ENCODE results near the gene ASF1B.
A peak's percentile ranks its signal among the peaks of the same experiment; 100 is the strongest.
"Not testable (repeated sequence)": the region's sequence is repeated elsewhere in the genome, so short reads cannot be mapped to it uniquely, and the experiment has no call there.

Gene ASF1B

DNA sequence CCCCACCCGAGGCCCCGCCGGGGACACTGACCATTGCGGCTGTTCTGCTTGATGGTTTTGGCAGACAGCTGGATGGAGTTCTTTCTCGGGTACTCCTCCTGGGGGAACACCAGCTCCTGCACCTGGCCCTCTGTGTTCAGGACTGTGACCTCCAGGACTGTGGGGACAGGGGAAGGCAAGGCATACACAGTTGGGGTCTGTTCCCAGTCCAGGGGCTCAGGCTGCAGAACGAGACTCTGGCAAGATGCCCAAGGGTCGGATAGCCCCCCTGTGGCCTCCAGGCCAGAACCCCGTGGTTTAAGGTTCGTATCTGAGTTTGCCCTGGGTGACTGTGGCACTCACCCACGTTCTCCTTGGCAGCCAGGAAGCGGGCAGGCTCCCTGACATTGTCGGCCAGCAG lies 22.7 kb upstream of the ASF1B start:
- no peak for DNase-seq

DNA sequence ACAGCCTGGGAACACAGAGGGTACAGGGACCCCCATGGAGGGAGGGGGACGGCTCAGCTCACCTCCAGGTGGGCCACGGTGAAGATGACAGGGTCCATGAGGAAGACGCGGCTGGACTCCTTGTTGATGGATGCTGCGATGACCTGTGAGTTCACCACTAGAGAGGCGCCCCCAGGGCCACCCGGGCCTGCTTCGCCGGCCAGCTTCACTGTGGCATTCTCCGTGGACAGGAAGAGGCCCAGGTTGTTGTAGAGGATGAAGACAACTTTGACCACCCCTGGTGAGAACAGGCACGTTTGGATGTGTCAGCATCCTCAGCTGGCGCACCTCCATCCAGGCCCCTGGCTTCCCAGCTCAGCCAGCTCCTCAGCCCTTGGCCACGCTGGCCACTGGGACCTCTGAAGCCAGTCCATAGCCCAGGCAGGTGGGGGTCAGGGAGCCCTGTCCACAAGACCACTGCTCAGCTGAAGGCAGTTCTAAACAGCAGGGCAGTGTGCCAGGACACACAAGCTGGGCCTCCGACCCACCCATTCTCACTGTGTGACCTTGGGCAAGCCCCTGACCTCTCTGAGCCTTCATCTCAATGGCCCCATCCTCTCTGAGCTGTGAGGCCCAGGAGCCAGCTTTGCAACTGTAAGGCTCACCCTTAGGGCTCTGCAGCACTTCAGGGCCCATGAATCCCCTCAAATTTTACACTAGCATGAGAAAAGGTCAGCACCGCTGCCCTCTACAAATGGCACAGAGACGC lies 22.1 kb upstream of the ASF1B start:
- no peak for DNase-seq

DNA sequence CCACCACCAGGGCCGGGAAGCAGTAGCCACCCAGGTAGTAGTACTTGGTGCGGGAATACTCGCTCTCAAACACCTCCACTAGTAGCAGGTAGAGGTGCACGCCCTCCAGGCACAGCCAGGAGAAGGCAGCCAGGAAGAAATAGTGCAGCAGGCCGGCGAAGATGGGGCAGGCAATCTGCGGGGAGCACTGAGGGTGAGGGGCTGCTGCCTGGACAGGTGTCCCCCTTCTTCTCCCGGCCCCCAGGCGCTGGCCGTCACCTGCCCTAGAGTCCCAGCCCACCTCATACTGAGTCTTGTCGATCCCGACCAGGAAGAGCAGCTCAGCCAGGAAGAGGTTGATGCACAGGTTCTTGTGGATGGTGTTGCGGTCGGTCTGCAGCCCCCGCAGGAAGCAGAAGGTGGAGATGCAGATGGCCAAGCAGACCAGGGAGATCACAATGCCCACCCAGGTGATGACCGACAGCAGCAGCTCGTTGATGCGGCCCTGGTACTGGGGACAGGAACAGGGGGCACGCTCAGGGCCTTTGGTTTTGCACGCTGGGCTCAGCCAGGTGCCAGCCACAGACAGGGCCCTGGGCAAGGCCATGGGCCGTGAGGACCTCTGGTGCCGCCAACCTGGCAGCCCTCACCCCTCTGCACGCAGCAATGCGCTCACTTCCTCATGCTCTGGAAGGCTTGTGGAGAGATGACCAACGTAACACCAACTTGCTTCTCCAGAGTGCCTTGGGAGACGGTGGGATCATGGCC lies 20.8 kb upstream of the ASF1B start:
- no peak for DNase-seq

DNA sequence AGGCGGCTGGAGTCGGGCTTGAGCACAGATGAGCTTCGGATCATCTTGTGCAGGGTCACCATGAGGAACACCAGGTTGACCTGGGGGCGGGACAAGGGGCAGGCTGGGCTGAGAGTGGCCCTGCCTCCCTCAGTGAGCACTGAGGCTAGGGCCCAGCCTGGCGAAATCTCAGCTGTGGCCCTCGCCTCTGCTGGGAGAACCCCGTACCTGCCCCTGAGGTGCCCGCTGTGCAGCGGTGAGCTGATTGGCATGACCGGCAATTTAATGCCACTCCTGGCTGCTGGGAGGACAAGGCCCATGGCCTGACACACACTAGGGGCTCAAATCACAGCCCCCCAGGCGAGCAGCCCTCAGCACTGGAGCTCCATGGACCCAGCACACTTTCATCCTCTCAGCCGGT lies 19.7 kb upstream of the ASF1B start:
- DNase-seq = no peak

DNA sequence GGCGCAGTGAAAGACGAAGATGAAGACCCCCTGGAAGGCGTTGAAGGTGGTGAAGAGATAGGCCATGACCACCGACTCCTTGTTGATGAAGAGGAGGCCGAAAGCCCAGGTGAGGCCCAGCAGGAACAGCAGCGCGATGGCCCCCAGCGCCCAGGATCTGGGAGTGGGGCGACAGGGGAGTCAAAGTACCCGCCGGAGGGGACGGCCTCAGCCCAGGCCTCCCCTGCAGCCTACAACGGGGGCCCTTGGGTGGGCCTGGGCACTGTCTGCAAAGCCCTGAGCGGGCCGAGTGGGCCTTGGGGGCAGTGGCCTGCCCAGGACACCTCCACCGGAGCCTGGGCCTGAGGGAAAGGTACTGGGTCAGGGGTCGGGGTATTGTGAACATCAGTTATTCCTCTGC lies 19.0 kb upstream of the ASF1B start:
- no peak for DNase-seq

DNA sequence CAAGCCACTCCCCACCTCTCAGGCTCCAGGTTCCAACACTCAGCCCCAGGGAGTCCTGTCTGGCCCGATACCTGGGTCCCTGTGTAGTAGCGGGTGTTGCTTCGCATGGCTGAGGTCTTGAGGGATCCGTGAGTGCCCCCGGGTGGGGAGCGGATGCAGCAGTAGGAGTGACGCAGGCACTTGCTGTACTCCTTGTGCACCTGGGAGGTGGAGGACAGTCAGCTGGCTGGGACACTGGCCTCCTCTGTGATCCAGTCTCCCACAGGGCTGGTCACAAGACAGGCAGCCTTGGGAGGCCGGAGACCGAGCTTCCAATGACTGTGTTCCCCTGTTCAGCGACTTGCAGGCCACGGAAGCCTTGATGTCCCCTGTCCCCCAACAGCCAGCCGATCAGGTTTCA lies 16.3 kb upstream of the ASF1B start:
- DNase-seq = no peak

DNA sequence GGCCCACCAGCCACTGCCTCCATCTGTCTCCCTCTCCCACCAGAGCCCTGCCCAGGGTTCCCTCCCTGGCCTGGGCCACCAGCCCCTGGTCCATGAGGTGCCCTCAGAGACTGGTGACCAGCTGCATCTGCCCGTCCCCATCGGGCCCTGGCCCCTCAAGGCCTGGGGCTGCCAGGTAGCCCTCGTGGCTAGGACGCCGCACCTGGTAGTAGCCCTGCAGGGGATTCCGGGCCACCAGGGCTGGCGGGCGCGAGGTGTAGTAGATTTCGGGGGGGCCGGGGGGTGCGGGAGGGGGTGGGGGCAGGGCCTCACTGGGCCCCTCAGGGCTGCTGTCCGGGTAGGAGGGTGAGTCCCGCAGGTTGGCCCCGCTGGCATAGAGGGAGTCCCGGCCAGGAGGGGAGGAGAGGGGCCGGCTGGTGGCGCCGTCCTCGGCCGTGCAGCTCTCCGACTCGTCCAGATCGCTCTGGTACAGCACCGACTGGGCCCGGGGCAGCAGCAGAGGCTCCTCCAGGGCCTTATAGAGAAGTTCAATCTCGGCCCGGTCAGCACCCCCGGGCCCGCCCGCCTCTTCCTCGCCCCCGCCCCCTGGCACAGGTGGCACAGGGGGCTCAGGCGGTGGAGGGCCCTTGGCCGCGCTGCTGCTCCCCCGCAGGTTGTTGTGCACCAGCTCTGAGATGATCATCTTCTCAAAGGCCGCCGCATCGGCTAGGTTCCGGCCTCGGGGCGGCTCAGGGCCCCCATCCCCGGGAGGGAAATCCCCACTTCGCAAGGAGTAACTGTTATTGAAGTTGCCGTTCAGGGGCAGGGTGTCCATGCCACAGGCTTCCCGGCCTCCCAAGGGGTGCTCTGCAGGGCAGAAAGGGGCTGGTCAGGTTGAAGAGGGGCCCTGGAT lies 14.6 kb upstream of the ASF1B start:
- DNase-seq = no peak

DNA sequence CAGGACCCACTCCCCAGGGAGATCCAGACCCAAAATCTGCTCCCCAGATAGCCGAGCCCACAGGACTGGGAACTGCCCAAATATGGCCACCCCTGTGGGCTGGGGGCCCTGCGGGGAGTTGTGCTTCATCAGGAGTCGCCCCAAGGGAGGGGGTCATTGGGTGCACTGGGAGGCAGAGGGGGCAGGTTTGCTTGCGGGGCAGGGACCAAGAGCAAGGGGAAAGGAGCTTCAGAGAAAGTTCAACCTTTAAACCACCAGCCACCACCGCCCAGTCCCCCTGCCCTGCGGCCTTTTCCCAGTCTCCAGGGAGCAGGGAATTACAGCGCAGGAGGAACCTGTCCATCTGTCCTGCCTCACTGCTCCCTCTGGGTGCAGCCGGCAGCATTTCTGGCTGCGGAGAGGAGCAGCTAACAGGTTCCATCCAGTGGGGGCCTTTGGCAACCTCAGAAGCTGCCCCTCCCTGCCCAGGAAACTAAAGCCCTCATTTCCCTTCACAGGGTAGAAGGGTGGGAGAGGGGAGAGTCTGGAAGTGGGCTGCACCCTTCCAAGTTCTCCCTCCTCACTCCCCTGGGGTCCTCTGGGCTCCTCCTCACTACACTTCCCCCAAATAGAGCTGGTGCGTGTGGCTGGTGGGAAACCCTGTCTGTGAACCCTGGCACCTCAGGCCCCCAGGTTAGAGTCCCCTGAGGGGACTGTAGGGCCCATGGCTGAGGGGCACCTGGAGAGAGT lies 13.8 kb upstream of the ASF1B start:
- DNase-seq = peak in 1 of 2 donors; percentile 15

DNA sequence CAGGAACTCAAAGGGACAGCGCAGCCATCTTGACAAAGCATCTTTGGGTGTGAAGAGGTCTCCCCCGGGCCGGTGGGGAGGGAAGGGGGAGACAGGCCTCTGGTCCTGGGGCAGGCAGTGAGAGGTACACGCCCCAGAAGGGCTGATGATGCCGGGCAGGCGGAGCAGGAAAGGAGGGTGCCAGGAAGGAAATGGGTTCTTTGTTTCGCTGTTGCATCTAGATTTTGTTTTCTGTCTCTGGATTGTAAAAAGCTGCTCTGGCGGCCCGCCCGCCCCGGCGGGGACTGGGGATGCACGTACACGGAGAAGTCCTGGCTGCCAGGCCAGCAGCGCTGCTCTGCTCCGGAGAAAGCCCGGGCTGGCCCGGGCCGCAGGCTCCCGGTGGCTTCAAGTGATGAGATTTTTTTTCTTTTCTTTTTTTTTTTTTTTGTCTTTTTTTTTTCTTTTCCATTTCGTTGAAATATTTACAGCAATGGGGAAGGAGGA lies 13.2 kb upstream of the ASF1B start:
- peak; percentile 55 to 73 for DNase-seq

DNA sequence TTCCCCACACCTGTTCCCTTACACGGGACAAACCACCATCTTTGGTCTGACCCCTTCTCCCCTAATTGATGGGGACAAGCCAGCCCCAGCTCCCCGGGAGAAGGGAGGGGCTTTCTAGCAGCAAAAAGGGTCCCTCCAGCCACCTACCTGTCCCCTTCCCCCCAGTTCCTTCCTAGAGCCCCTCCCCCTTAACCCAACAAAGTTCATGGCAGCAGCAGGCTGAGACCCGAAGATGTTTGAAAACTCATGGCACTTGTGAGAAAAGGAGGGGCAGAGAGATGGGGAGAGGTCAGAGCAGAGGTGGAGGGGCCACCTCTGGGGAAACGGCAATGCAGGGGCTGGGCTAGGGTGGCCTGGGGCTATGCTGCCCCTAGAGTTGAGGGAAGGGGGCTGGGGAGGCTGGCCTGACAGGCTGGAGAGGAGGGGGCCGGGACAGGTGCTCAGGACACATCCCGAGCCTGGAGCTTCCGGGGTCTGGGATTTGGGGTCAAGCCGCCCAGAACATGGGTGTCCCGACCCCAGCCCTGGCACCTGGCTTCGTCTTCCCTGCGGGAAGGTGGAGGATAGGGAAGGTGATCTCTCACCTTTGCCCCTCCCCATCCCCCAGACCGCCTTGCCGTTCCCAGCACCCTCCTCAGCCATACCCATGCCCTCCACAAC lies 12.5 kb upstream of the ASF1B start:
- no peak for DNase-seq

DNA sequence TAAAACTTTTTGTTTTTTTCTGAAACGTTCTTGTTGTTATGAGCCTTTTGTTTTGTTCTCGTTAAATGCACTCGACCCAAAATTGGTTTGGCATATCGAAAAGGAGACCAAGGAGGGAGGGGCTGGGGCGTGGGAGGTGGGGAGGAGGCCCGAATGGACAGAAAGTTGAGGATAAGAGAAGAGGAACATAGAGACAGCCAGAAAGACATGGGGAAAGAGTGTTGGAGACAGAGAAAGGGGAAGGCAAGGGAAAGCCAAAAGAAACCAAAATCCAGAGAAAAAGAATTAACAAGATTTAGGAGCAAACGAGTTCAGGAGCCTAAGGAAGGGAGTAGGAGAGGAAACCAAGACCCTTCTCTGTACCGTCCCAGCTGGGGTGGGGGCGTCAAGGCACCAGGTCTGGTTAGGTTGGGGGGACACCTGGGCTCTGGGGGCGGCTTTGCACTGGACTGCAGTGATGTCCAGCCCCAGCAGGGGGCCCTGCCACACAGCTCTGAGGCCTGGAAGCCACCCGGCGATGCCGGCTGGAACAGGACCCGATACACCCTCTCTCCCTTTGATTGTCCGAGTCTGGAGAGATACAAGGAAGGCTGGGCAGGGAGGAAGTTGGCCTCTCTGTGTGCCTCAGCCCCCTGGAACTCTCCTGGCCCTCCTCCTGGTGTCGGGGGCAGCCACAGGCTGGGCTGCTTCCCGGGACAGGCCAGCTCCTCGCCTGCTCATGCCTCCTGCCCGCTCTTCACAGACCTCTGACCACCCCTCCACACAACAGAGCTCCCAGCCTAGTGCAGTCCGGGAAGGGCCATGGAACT lies 11.6 kb upstream of the ASF1B start:
- DNase-seq = peak; percentile 61

DNA sequence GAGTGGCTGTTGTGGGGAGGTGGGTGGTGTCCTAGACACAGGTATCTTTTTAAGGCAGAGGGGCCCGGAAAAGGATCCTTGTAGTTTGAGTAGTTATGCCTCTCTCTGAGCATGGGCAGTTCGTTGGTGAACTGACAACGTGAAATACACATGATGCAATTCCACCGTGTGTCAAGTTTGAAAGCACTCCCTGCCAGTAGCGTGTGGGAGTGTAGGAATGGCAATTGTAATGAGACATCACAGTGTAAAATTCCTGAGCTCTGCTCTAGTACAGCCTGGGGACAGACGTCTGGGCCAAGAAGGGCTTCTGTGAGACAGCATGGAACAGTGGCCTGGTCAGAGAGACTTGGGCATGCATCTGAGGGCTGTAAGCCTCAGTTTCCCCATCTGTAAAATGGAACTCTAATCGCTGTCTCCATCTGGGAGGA lies 10.4 kb upstream of the ASF1B start:
- DNase-seq = no peak

DNA sequence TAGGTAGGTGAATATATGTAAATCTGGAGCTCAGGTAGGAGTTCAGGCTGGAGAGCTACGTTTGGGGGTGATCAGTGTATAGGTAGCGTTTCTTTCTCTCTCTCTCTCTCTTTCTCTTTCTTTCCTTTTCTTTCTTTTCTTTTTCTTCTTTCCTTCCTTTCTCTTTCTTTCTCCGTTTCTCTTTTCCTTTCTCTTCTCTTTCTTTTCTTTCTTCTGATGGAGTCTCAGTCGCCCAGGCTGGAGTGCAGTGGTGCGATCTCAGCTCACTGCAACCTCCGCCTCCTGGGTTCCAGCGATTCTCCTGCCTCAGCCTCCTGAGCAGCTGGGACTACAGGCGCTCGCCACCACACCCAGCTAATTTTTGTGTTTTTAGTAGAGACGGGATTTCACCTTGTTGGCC lies 9.8 kb upstream of the ASF1B start:
- not testable (repeated sequence) for DNase-seq

DNA sequence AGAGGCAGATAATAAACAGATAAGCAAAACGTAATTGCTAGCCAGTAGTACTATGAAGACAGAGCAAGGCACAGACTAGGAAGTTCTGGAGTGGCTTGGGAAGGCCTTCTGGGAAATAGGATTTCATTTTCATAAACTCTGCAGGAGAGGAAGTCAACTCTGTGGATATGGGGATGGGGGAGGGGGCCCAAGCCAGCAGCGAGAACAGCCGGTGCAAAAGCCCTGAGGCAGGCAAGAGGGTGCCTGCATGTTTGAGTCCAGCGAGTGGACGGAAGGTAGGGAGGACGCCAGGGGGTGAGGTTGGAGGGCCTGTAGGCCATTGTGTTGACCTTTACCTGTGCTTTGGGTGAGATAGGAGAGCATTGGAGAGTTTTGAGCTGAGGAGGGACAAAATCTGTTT lies 9.0 kb upstream of the ASF1B start:
- DNase-seq = no peak

DNA sequence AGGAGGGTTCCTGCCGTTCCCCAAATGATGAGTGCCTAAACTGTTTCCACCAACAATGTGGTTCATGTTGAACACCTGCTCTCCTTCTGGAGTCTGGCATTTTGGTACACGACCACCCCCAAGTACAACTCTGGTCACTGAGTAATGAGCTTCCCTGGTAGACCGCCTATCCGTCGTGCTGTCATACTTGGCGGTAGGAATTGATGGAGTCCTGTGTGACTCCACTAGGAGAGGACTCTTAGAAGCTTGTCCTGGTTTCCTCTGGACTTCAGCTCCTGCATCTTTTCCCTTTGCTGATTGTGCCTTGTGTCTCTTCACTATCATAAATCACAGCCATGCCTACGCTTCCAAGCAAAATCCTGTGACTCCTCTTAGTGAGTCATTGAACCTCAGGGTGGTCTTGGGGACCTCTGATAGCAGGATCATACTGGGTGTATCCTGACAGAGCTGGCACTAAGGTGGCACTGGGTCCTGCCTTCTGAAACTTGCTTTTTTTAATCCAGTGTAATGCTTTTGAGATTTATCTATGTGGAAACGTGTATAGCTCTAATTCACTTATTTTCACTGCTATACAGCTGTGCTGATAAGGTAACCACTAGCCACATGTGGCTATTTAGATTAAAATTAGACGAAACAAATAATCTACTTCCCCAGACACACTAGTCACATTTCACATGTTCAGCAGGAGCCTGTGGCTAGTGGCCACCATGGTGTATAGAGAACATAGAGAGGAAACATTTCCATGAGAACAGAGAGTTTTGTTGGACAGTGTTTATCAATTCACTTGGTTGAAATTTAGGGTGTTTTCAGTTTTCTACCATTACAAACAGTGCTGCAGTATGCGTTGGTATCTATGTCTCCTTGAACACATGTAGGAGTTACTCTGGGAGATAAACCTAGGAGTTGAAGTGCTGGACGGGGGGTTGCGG lies 6.1 kb upstream of the ASF1B start:
- no peak for DNase-seq

DNA sequence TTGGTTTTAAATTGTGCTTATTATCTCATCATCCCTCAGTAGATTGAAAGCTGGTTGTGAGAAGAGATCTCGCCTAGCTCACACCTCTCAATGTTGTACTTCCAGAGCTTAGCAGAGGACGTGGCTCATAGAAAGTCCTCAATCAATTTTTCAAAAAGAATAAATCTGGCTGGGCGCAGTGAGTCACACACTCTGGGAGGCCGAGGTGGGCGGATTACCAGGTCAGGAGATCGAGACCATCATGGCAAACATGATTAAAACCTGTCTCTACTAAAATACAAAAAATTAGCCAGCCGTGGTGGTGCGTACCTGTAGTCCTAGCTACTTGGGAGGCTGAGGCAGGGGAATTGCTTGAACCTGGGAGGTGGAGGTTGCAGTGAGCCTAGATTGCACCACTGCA lies 4.7 kb upstream of the ASF1B start:
- no peak for DNase-seq

DNA sequence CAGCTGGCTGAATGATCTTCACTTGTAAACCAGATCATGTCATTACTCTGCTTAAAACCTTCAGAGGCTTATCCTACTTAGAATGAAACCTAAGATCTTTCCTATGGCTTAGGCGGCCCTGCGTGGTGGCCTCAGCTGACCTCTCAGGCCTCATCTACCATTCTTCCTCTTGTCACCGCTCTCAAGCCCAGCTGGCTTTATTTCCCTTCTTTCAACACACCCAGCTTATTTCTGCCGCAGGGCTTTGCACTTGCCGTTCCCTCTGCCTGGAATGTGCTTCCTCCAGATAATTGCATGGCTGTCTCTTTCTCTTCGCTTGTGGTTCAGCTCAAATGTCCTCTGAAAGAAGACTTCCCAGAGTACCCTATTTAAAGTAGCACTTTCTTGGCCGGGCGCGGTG lies 3.6 kb upstream of the ASF1B start:
- no peak for DNase-seq

DNA sequence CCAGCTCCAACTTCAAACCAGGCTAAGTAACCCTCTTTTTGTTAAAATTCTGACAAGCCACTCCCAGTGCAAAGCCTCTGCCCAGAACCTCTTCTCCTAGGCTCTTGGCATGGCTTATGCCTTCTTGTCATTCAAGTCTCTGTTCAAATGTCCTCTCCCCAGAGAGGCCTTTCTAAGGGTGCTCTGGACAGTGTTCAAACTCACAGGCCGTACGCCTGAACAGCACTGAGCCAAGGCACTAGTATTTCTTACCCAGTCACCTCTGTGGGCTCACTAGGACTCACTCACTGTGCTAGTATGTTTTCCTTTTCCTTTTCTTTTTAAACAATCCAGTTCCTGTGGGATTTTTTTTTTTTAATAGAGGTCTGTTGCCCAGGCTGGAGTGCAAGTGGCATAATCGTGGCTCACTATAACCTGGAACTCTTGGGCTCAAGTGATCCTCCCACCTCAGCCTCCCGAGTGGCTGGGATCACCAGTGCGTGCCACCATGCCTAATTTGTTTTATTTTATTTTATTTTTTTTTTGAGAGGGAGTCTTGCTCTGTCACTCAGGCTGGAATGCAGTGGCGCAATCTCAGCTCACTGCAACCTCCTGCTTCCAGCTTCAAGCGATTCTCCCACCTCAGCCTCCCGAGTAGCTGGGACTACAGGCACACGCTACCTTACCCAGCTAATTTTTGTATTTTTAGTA lies 2.3 kb upstream of the ASF1B start:
- DNase-seq = no peak

DNA sequence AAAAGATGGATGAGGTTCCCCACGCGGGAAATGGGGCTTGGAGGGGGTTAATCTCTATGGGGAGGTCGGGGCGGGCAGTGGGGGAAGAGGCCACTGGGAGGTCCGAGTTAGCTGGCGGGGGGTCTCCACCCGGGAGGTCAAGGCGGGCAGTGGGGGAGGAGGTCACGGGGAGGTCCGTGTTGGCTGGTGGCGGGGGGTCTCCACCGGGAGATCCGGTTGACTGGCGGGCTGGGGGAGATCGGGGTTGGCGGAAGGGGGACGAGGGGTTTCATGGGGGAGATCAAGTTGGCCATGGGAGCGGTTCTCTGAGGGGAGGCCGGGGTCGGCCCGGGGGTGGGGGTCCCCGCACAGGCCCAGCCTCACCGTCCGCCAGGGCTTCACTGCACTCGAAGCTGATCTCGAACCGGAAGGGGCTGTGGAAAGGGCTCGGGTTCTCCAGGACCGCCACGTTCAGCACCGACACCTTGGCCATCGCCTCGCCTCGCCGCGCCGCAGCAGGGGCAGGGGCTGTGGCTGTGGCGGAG lies 342 bp downstream of the ASF1B start:
- DNase-seq = no peak
